Hematopoietic multipotent progenitor cell treated with erythropoietin and hydrocortisone succinate and interleukin-3 and kit ligand, for 6 days (in vitro differentiated cells): ENCODE data around the gene PIR.
A peak's percentile ranks its signal among the peaks of the same experiment; 100 is the strongest.

Source experiments
- DNase-seq: peaks from one replicate; pipeline ENCODE4 v3.0.0-alpha.2; 2015

The PIR gene

GRCh38 chrX:15413101-15413500 lies 80.0 kb downstream of the PIR start:
- DNase-seq = no peak

GRCh38 chrX:15410947-15411346 lies 82.2 kb downstream of the PIR start:
- DNase-seq = no peak

- DNase-seq = no peak
Measured at GRCh38 chrX:15410430-15410829, 82.7 kb downstream of the PIR start.

- DNase-seq = no peak
Measured at GRCh38 chrX:15405846-15406245, 87.3 kb downstream of the PIR start.

GRCh38 chrX:15404401-15405096 lies 88.6 kb downstream of the PIR start:
- DNase-seq = peak; percentile 57

- no peak for DNase-seq
Measured at GRCh38 chrX:15401378-15401777, 91.8 kb downstream of the PIR start.

GRCh38 chrX:15399962-15400391 lies 93.2 kb downstream of the PIR start:
- no peak for DNase-seq

- DNase-seq = no peak
Measured at GRCh38 chrX:15398874-15399273, 94.3 kb downstream of the PIR start.

GRCh38 chrX:15395789-15396188 lies 97.3 kb downstream of the PIR start:
- no peak for DNase-seq

GRCh38 chrX:15391850-15392249 lies 101.3 kb downstream of the PIR start:
- no peak for DNase-seq

- no peak for DNase-seq
Measured at GRCh38 chrX:15384304-15384703, 108.8 kb downstream of the PIR start, which contains the start of gene VEGFD. Gene VEGFD (minus strand): TSS chrX:15384413. CDS start chrX:15383946, 467 bp downstream.

- DNase-seq = peak; percentile 10
Measured at GRCh38 chrX:15382813-15383212, 110.3 kb downstream of the PIR start.

GRCh38 chrX:15376956-15377355 lies 116.2 kb downstream of the PIR start:
- no peak for DNase-seq

- no peak for DNase-seq
Measured at GRCh38 chrX:15373976-15374375, 119.2 kb downstream of the PIR start.

GRCh38 chrX:15366506-15367352 lies 126.4 kb downstream of the PIR start:
- peak; percentile 6 for DNase-seq

- DNase-seq = no peak
Measured at GRCh38 chrX:15359701-15360100, 133.4 kb downstream of the PIR start.

GRCh38 chrX:15358533-15358932 lies 134.6 kb downstream of the PIR start:
- DNase-seq = no peak

GRCh38 chrX:15356444-15356843 lies 136.7 kb downstream of the PIR start:
- DNase-seq = peak; percentile 2

- DNase-seq = peak; percentile 4
Measured at GRCh38 chrX:15350329-15350996, 142.7 kb downstream of the PIR start.

GRCh38 chrX:15349046-15349445 lies 144.1 kb downstream of the PIR start:
- DNase-seq = peak; percentile 83

- DNase-seq = no peak
Measured at GRCh38 chrX:15345976-15346375, 147.2 kb downstream of the PIR start.

- DNase-seq = no peak
Measured at GRCh38 chrX:15344106-15344505, 149.0 kb downstream of the PIR start.

GRCh38 chrX:15343075-15343476 lies 150.1 kb downstream of the PIR start:
- no peak for DNase-seq

GRCh38 chrX:15340867-15341266 lies 152.3 kb downstream of the PIR start:
- no peak for DNase-seq
